ENCODE results near the gene LHX3. TPM values are rescaled to one million over a fixed set of nuclear protein-coding genes. Genes with fewer than 3 reads are reported as not detected.

Gene LHX3
- total and polyA plus RNA-seq, 10 of the 15 experiments (the other 5 are each of a cell fraction or from before 2014, with no cell fraction given), result not detected

- intact Hi-C loops (cut with micrococcal nuclease; ENCODE audit: unreplicated experiment), result no loop called here
- Histone ChIP-seq H3K4me1 (ENCODE audit: control insufficient read depth, insufficient read depth, low read length) (no peaks in the 10 kb centered on the region), H3K27ac (ENCODE audit: control insufficient read depth, insufficient read depth) (no peak overlapping the region), H2AFZ (ENCODE audit: control insufficient read depth, low read depth, low read length) (no peak overlapping the region), H3K36me3 (ENCODE audit: control insufficient read depth in 2 of 2, insufficient read depth in 2 of 2, low read length in 1 of 2) (no peaks in the 10 kb centered on the region; a peak in 1 of 4 replicates), H3K4me2 (ENCODE audit: control insufficient read depth, insufficient read depth) (no peak overlapping the region), H3K79me2 (ENCODE audit: control insufficient read depth, insufficient read depth, low read length) (no peaks in the 10 kb centered on the region), H3K9ac (ENCODE audit: control insufficient read depth, insufficient read depth, low read length) (no peak overlapping the region), H4K20me1 (ENCODE audit: control insufficient read depth, insufficient read depth) (peaks cover 4% of the 10 kb centered on the region; the same call in 1 of the 2 replicates), H3K27me3 (replicated peaks in 1 of 2; ENCODE audit: control insufficient read depth in 2 of 2, insufficient read depth in 2 of 2, low read length in 1 of 2) (peaks cover 9 to 10% of the 10 kb centered on the region in 2 experiments; a peak in 3 of 4 replicates), H3K9me3 (replicated peaks; ENCODE audit: control insufficient read depth, insufficient read depth, low read length) (no peaks in the 10 kb centered on the region), H3K4me3 (no peak overlapping the region)
- DNase-seq (ENCODE audit: low read depth, low spot score) (no peak), ATAC-seq (no peak), FAIRE-seq (no peak)
- in situ Hi-C loops (cut with MboI), result no loop called here
- ChIA-PET SMC1A (ENCODE audit: uncharacterized antibody, unreplicated experiment) (no interaction called here), CTCF (no interaction called here), RAD21 (ENCODE audit: unreplicated experiment) (no interaction called here), POLR2A (no interaction called here)
- BruUV-seq (replicated peaks), result no TSS peak
- TF ChIP-seq RAD21 (IDR thresholded peaks at IDR 0.05; ENCODE audit: insufficient read depth, low read depth, low read length), result no peak
- TF ChIP-seq KAT2A (conservative IDR thresholded peaks at IDR 0.05; ENCODE audit: control insufficient read depth, low read depth, low read length), result no peak
- no peak for TF ChIP-seq CHD1 (IDR thresholded peaks at IDR 0.05; ENCODE audit: low read depth, low read length)
- no peak for TF ChIP-seq TCF7 (IDR thresholded peaks at IDR 0.05; ENCODE audit: borderline replicate concordance)
- no peak for TF ChIP-seq ELK1 (IDR thresholded peaks at IDR 0.05; ENCODE audit: low read depth, low read length)
- TF ChIP-seq ZBED1 (IDR thresholded peaks at IDR 0.05; ENCODE audit: borderline replicate concordance), result no peak
- TF ChIP-seq JUNB (IDR thresholded peaks at IDR 0.05), result no peak
- no peak for TF ChIP-seq MYB (IDR thresholded peaks at IDR 0.05; ENCODE audit: borderline replicate concordance, low read depth, low read length)
- no peak for TF ChIP-seq USF1 (IDR thresholded peaks at IDR 0.05; ENCODE audit: borderline replicate concordance, extremely low read length, insufficient read depth, low read depth, low read length)
- TF ChIP-seq NFYB (IDR thresholded peaks at IDR 0.05; ENCODE audit: insufficient read depth, low read depth, low read length), result no peak
- no peak for TF ChIP-seq SIX5 (IDR thresholded peaks at IDR 0.05; ENCODE audit: low read depth, low read length, severe bottlenecking)
- no peak for TF ChIP-seq STAT3 (IDR thresholded peaks at IDR 0.05; ENCODE audit: low read depth, low read length)
- TF ChIP-seq MLLT1 (IDR thresholded peaks at IDR 0.05), result no peak
- TF ChIP-seq CHD2 (IDR thresholded peaks at IDR 0.05; ENCODE audit: borderline replicate concordance, low read depth, low read length), result no peak
- no peak for TF ChIP-seq NR2C2 (IDR thresholded peaks at IDR 0.05; ENCODE audit: borderline replicate concordance, control insufficient read depth, insufficient read length, low read depth)
- TF ChIP-seq CREM (IDR thresholded peaks at IDR 0.05; ENCODE audit: low read depth), result no peak
- TF ChIP-seq RB1 (IDR thresholded peaks at IDR 0.05; ENCODE audit: borderline replicate concordance), result no peak
- TF ChIP-seq POU2F2 (IDR thresholded peaks at IDR 0.05; ENCODE audit: borderline replicate concordance, low read depth, low read length), result no peak
- no peak for TF ChIP-seq SPI1 (IDR thresholded peaks at IDR 0.05; ENCODE audit: borderline replicate concordance, insufficient read depth, low read depth, low read length)
- 22% methylated on average over 62 of the region's 99 CpGs for WGBS (ENCODE audit: insufficient coverage, insufficient replicate concordance, low lambda C conversion rate, missing lambda C conversion rate)
Observed at GRCh38 chr9:136202454-136203407, 2.2 kb downstream of the LHX3 start.

Measured in GM12878 (cell line).